DMS153 treated with DMSO at 0.1 percent for 48 hours (cell line): Measurements from ENCODE around the gene CRYGN.

Source experiments
- DNase-seq: peaks from one replicate; lab custom pipeline; 2025; ENCODE audit not compliant: unreplicated experiment; lab: John Stamatoyannopoulos, UW

Gene CRYGN

GRCh38 chr7:151381348-151382078, 58.4 kb downstream of the CRYGN start:
- DNase-seq = no peak

DNA sequence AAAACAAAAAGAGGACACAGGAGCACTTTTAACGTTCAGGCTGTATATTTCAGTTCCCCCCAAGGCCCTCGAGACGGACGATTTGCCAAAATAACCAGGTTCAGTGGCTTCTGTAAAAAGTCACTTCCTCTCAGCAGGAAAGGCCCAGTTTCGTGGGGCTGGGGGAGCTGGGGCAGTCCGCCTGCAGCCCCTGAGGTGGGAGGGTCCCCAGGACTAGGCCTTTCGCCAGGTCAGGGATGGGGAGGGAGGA, 58.9 kb downstream of the CRYGN start:
- DNase-seq = no peak

DNA sequence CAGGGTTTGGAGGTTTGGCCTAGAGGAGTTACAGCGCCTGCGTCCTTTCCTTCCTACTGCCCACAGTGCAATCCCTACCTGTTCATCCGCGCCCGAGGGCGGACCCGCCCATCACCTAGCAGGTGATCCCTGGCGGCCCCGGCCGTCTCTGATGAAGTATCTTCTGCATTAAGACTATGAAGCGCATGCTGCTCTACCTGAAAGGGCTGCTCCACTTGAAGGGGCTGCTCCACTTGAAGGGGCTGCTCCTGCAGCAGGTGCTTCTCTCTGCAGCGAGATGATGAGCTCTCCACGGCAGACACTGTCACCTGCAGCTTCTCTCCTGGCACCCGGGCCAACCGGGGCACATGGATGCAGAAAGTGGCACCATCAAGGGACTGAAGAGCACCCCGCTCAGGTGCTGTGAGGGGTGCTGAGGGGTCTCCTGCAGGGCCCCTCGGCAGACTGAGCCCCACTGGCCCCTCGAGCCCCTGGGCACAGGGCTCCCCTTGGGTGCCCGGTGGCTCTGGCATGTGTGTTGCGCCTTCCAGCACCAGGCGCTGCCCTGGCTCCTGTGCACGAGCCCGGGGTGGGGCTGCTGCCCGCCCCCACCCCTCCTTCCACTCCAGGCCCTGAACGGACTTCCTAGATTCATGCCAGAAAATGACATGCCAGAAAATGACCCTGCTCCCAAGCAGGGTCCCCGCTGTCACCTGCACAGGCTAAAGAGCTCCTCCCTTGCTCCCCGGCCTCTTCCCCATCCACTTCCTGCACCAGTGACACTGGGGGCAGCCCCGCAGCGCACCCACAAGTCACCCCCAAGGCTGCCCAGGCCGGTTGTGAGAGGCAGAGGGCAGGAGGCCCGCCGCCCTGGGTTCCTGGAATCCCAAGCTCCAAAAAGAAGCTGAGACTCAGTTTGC, 59.5 kb downstream of the CRYGN start:
- no peak for DNase-seq

GRCh38 chr7:151379534-151380198, 60.3 kb downstream of the CRYGN start:
- DNase-seq = no peak

DNA sequence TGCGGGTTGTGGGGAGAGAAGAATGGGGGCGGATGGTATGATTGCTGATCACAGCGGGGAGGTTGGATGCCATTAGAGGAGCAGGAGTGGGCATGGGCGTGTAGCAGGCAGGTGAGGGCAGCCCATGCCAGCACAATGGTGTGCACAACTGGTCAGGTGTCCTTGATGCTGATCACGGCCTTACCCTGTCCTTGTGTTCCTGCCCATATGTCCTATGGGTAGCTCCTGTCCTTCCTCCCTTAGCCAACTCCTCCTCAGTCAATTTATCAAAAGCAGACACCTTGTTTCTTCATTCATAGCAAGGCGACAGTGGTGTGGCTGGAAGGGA, 60.8 kb downstream of the CRYGN start:
- no peak for DNase-seq
